Measurements from ENCODE around the gene RNF10. TPM values are rescaled to one million over a fixed set of nuclear protein-coding genes. Genes with fewer than 3 reads are reported as not detected.

The RNF10 gene
- total and polyA plus RNA-seq, 9 of the 15 experiments (the other 6 are each of a cell fraction or from before 2014, with no cell fraction given): 43.0 to 139 (median 80.1) TPM

- TF ChIP-seq, protein P1, sequence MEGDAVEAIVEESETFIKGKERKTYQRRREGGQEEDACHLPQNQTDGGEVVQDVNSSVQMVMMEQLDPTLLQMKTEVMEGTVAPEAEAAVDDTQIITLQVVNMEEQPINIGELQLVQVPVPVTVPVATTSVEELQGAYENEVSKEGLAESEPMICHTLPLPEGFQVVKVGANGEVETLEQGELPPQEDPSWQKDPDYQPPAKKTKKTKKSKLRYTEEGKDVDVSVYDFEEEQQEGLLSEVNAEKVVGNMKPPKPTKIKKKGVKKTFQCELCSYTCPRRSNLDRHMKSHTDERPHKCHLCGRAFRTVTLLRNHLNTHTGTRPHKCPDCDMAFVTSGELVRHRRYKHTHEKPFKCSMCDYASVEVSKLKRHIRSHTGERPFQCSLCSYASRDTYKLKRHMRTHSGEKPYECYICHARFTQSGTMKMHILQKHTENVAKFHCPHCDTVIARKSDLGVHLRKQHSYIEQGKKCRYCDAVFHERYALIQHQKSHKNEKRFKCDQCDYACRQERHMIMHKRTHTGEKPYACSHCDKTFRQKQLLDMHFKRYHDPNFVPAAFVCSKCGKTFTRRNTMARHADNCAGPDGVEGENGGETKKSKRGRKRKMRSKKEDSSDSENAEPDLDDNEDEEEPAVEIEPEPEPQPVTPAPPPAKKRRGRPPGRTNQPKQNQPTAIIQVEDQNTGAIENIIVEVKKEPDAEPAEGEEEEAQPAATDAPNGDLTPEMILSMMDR (IDR thresholded peaks at IDR 0.05 in 2 of 3, conservative IDR thresholded peaks at IDR 0.05 in 1 of 3; ENCODE audit: insufficient read depth in 2 of 3, low read depth in 1 of 3, low read length in 3 of 3): 0 out of 6 replicates have a peak, but pooled peaks of 1 of the 3 experiments have one; percentile 4
- TF ChIP-seq RUNX1 (IDR thresholded peaks at IDR 0.05; ENCODE audit: low read depth): 0 out of 2 replicates have a peak, but pooled peaks have one; percentile 32
- TF ChIP-seq, protein P2, sequence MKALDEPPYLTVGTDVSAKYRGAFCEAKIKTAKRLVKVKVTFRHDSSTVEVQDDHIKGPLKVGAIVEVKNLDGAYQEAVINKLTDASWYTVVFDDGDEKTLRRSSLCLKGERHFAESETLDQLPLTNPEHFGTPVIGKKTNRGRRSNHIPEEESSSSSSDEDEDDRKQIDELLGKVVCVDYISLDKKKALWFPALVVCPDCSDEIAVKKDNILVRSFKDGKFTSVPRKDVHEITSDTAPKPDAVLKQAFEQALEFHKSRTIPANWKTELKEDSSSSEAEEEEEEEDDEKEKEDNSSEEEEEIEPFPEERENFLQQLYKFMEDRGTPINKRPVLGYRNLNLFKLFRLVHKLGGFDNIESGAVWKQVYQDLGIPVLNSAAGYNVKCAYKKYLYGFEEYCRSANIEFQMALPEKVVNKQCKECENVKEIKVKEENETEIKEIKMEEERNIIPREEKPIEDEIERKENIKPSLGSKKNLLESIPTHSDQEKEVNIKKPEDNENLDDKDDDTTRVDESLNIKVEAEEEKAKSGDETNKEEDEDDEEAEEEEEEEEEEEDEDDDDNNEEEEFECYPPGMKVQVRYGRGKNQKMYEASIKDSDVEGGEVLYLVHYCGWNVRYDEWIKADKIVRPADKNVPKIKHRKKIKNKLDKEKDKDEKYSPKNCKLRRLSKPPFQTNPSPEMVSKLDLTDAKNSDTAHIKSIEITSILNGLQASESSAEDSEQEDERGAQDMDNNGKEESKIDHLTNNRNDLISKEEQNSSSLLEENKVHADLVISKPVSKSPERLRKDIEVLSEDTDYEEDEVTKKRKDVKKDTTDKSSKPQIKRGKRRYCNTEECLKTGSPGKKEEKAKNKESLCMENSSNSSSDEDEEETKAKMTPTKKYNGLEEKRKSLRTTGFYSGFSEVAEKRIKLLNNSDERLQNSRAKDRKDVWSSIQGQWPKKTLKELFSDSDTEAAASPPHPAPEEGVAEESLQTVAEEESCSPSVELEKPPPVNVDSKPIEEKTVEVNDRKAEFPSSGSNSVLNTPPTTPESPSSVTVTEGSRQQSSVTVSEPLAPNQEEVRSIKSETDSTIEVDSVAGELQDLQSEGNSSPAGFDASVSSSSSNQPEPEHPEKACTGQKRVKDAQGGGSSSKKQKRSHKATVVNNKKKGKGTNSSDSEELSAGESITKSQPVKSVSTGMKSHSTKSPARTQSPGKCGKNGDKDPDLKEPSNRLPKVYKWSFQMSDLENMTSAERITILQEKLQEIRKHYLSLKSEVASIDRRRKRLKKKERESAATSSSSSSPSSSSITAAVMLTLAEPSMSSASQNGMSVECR (CRISPR knock-in tag; IDR thresholded peaks at IDR 0.05): peak; percentile 86; the same call in 1 of the 2 replicates
- peak; percentile 89 for TF ChIP-seq KDM5B (IDR thresholded peaks at IDR 0.05; ENCODE audit: insufficient replicate concordance, low read depth, low read length)
- TF ChIP-seq RBFOX2 (IDR thresholded peaks at IDR 0.05; ENCODE audit: low read depth, low read length): peak; percentile 87
- TF ChIP-seq POLR2A (conservative IDR thresholded peaks at IDR 0.05): peak; percentile 93
- TF ChIP-seq MNT (conservative IDR thresholded peaks at IDR 0.05): peak; percentile 48 to 76; a peak in 2 of 4 replicates
- TF ChIP-seq U2AF2 (optimal IDR thresholded peaks at IDR 0.05; ENCODE audit: low read depth, low read length): no peak
- TF ChIP-seq SRSF7 (optimal IDR thresholded peaks at IDR 0.05; ENCODE audit: low read depth, low read length): no peak
- TF ChIP-seq E2F3 (CRISPR knock-in tag; IDR thresholded peaks at IDR 0.05): no peak
- TF ChIP-seq EZH2 (IDR thresholded peaks at IDR 0.05; ENCODE audit: borderline replicate concordance, low read depth, low read length): no peak
- peak; percentile 24 for TF ChIP-seq TCF3 (CRISPR knock-in tag; IDR thresholded peaks at IDR 0.05)
- TF ChIP-seq ZSCAN32 (CRISPR knock-in tag; IDR thresholded peaks at IDR 0.05): no peak
- TF ChIP-seq FOXP1 (CRISPR knock-in tag; IDR thresholded peaks at IDR 0.05): 0 out of 2 replicates have a peak, but pooled peaks have one; percentile 60
- TF ChIP-seq KDM4B (IDR thresholded peaks at IDR 0.05; ENCODE audit: borderline replicate concordance in 2 of 2, low read depth in 1 of 2): 0 out of 4 replicates have a peak, but pooled peaks of 1 of the 2 experiments have one; percentile 33
- no peak for TF ChIP-seq ARNT (IDR thresholded peaks at IDR 0.05)
- TF ChIP-seq, protein P3, sequence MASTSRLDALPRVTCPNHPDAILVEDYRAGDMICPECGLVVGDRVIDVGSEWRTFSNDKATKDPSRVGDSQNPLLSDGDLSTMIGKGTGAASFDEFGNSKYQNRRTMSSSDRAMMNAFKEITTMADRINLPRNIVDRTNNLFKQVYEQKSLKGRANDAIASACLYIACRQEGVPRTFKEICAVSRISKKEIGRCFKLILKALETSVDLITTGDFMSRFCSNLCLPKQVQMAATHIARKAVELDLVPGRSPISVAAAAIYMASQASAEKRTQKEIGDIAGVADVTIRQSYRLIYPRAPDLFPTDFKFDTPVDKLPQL (IDR thresholded peaks at IDR 0.05; ENCODE audit: extremely low read depth, insufficient read length): no peak
- peak; percentile 56; the same call in 1 of the 2 replicates for TF ChIP-seq ETV1 (tag; conservative IDR thresholded peaks at IDR 0.05; ENCODE audit: low read depth)
Measured at GRCh38 chr12:120580787-120581723, 46.9 kb downstream of the RNF10 start, which contains the start of gene POP5 (continued).

Data from K562 (cell line).